ENCODE measurements around the gene FOCAD.

DNA sequence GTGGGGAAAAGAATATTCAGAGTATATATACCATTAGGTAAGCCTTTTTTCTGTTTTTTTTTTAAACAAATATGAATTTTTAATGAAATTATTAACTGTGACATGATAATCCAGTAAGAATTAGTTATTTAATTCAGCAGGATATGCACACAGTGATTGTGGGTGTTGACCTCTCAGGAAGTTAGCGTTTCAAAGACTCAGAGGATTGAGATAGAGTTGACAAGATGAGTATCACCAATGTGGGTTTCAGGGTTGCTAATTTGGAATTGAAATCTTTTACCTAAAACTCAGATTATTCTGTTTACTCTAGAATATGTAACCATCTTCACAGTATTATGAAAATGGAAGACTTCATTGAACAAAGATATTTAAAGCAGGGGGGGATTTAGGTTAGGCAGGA lies 56.2 kb downstream of the FOCAD start:
- TF ChIP-seq, protein P1, sequence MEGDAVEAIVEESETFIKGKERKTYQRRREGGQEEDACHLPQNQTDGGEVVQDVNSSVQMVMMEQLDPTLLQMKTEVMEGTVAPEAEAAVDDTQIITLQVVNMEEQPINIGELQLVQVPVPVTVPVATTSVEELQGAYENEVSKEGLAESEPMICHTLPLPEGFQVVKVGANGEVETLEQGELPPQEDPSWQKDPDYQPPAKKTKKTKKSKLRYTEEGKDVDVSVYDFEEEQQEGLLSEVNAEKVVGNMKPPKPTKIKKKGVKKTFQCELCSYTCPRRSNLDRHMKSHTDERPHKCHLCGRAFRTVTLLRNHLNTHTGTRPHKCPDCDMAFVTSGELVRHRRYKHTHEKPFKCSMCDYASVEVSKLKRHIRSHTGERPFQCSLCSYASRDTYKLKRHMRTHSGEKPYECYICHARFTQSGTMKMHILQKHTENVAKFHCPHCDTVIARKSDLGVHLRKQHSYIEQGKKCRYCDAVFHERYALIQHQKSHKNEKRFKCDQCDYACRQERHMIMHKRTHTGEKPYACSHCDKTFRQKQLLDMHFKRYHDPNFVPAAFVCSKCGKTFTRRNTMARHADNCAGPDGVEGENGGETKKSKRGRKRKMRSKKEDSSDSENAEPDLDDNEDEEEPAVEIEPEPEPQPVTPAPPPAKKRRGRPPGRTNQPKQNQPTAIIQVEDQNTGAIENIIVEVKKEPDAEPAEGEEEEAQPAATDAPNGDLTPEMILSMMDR (IDR thresholded peaks at IDR 0.05) = no peak
- no peak for TF ChIP-seq EZH2 (IDR thresholded peaks at IDR 0.05)
- no peak for TF ChIP-seq EZH2phosphoT487 (IDR thresholded peaks at IDR 0.05)

Measured in neural progenitor cell (in vitro differentiated cells).